Ovary (tissue), 9 donors: ENCODE results near the gene MYOZ2. TPM values are rescaled to one million over a fixed set of nuclear protein-coding genes. Genes with fewer than 3 reads are reported as not detected.

Source experiments
- DNase-seq, 5 donors: peaks; one replicate each; pipeline ENCODE4 v3.0.0-alpha.2; 2019 to 2020
- H3K27ac ChIP-seq, 2 donors: fragments of 200-600 bp; one replicate each; pipeline versions ENCODE4 v1.5.1 to v1.8.0; 2019 to 2022
- H3K27me3 ChIP-seq: fragments of 200-600 bp; one replicate; pipeline ENCODE4 v1.8.0; 2022
- H3K36me3 ChIP-seq: fragments of 200-600 bp; sonication (generic); one replicate; pipeline ENCODE4 v1.5.1; 2019
- H3K4me1 ChIP-seq: one replicate; pipeline ENCODE4 v1.8.1; 2013; ENCODE audit warnings: mild to moderate bottlenecking, moderate library complexity; ENCODE audit not compliant: insufficient read depth
- H3K4me3 ChIP-seq: fragments of 200-600 bp; sonication (generic); one replicate; pipeline ENCODE4 v1.5.1; 2017
- H3K9me3 ChIP-seq, 2 donors: fragments of 200-600 bp in 1 of 2; sonication (generic) in 1 of 2; one replicate each; pipeline versions ENCODE4 v1.5.1 to v1.8.1; 2013 to 2019; ENCODE audit warnings: mild to moderate bottlenecking in 1 of 2, moderate library complexity in 1 of 2
- CTCF ChIP-seq, 3 donors: fragments of 450-650 bp in 2 of 3; fragments of 200-600 bp in 1 of 3; IDR thresholded peaks; one replicate each; pipeline versions ENCODE4 v1.5.1 to v1.8.0; 2016 to 2022; ENCODE audit warnings: antibody characterized with exemption in 3 of 3, mild to moderate bottlenecking in 1 of 3
- EP300 ChIP-seq: sonication (generic); formaldehyde crosslinking; IDR thresholded peaks from one replicate; pipeline ENCODE4 v1.6.1; 2017; ENCODE audit warnings: antibody characterized with exemption
- POLR2A ChIP-seq: fragments of 450-650 bp; IDR thresholded peaks from one replicate; pipeline ENCODE4 v1.6.1; 2017; ENCODE audit warnings: antibody characterized with exemption, mild to moderate bottlenecking, moderate library complexity
- WGBS, 3 donors: extraction: QIAGEN DNeasy Blood & Tissue Kit in 1 of 3; methylation state at CpG; one replicate each; pipeline versions ENCODE4 v1.1.5 to v1.1.7; 2013 to 2017; 5-methylcytosine and 5-hydroxymethylcytosine counted together
- intact Hi-C, 4 donors: fragments of 100-400 bp; cut with DNase I; formaldehyde crosslinking; loops; one replicate each; pipeline versions ENCODE4 v1.11.0 to v1.15.1; 2022 to 2023
- polyA plus RNA-seq, 2 donors: library from polyadenylated mRNA; stranded (reverse); fragments of 200-250 nt in 1 of 2; fragments of 350-450 nt in 1 of 2; fragmentation: Illumina TruSeq in 1 of 2; extraction: RNeasy Lipid Tissue Mini Kit (QIAGEN cat#74804) in 1 of 2; gene quantifications; one replicate each; pipeline ENCODE4 v1.2.3, GENCODE V29; 2013 to 2014
- total RNA-seq, 7 donors: library from RNA; depleted of rRNA in 2 of 7; stranded (reverse); fragments of >200 nt in 2 of 7; fragmentation: NEBNext Ultra II Directional in 3 of 7; extraction: Animal tissue kit (Norgen Biotek cat#: 25700) in 3 of 7; gene quantifications; one replicate each; pipeline versions ENCODE4 v1.1.0 to v1.2.4, GENCODE V29; 2016 to 2023
- donor health status: DM: no; HTN: no; CAD: no; lungs with moderate emphysema.
- donor health status: DM: no; HTN: no; CAD: no.
- donor health status: Bipolar disorder and iron deficiency.
- donor health status: DM: yes; HTN: yes; CAD: no.
- donor health status: DM: no; HTN: no; CAD: no.
- donor health status: DM: yes; HTN: yes; CAD: no.

MYOZ2 gene
- total and polyA plus RNA-seq, 9 donors, result 0.34 to 1.1 (median 0.55) TPM

DNA sequence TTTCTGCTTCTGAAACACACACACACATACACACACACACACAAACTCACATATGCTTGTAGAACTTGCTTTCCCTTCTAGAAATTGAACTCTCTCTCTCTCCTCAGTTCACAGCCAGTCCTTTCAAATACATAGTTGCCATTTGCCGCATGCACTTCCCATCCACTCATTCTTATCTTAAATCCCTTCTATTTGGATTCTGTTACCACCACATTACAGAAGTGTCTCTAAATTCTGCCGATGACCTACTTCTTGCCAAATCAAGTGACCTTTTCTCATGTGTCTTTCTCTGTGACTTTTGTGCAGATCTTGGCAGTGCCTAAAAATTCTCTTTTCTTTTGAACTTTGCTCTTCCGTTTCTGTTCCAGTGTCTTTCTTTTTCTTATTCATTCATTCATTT, 7.5 kb upstream of the MYOZ2 start:
- 62 to 83% (median 62%) methylated on average over 3 of the region's 3 CpGs for WGBS, 3 donors
- intact Hi-C loops, result no loop called here
- no peak for DNase-seq
- Histone ChIP-seq H3K4me1 (no peaks in the 10 kb centered on the region), H3K27me3 (no peaks in the 10 kb centered on the region), H3K36me3 (no peaks in the 10 kb centered on the region), H3K27ac (no peak overlapping the region), H3K9me3 (no peaks in the 10 kb centered on the region), H3K4me3 (no peak overlapping the region)
- TF ChIP-seq POLR2A, result no peak
- no peak for TF ChIP-seq EP300
- TF ChIP-seq CTCF (IDR thresholded peaks at IDR 0.05), result no peak

- TF ChIP-seq EP300, result no peak
- no peak for TF ChIP-seq POLR2A
- no peak for TF ChIP-seq CTCF (IDR thresholded peaks at IDR 0.05)
- no peak for DNase-seq
- H3K9me3 ChIP-seq, result no peaks in the 10 kb centered on the region
- H3K4me3 ChIP-seq, result no peak overlapping the region
- H3K4me1 ChIP-seq, result no peaks in the 10 kb centered on the region
- intact Hi-C loops, result no loop called here
- H3K27me3 ChIP-seq, result no peaks in the 10 kb centered on the region
- no peak overlapping the region for H3K27ac ChIP-seq
- H3K36me3 ChIP-seq, result no peaks in the 10 kb centered on the region
- 82 to 85% (median 83%) methylated on average over 4 of the region's 4 CpGs for WGBS, 3 donors
These were observed 5.1 kb upstream of the MYOZ2 start for GRCh38 chr4:119130365-119131065.

GRCh38 chr4:119131164-119131563, 4.5 kb upstream of the MYOZ2 start:
- WGBS, 3 donors, result 77 to 87% (median 84%) methylated on average over 4 of the region's 4 CpGs
- intact Hi-C loops, result no loop called here

DNA sequence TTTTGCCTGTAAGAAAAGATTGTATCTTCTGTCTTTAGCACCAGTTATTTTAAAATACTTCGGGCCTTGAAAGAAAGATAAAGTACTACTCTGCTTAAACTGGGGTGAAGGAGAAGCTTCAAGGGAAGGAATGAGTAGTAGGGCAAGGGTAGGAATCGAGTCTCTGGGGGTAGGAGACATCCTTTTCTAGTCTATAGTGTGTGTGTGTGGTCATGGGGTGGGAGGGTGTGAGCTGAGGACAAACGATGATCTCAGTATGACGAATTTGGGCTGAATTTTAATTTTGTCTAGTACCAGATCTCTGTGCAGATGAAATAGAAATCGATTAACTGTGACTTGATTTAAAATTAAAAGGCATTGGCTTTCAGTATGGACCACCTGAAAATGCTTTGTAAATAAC, 3.3 kb upstream of the MYOZ2 start:
- Histone ChIP-seq H3K36me3 (no peaks in the 10 kb centered on the region), H3K4me1 (no peaks in the 10 kb centered on the region), H3K27me3 (no peaks in the 10 kb centered on the region), H3K27ac (no peak overlapping the region), H3K9me3 (no peaks in the 10 kb centered on the region), H3K4me3 (no peak overlapping the region)
- WGBS, 3 donors, result 73 to 87% (median 77%) methylated on average over 5 of the region's 5 CpGs
- intact Hi-C loops, result no loop called here
- no peak for TF ChIP-seq CTCF (IDR thresholded peaks at IDR 0.05)
- TF ChIP-seq POLR2A, result no peak
- TF ChIP-seq EP300, result no peak
- DNase-seq, result no peak

More at GRCh38 chr4:119131164-119131563, 4.5 kb upstream of the MYOZ2 start:
- no peaks in the 10 kb centered on the region for H3K9me3 ChIP-seq
- H3K27me3 ChIP-seq, result no peaks in the 10 kb centered on the region
- TF ChIP-seq CTCF (IDR thresholded peaks at IDR 0.05), result no peak
- H3K27ac ChIP-seq, result no peak overlapping the region
- H3K36me3 ChIP-seq, result no peaks in the 10 kb centered on the region
- H3K4me1 ChIP-seq, result no peaks in the 10 kb centered on the region
- no peak overlapping the region for H3K4me3 ChIP-seq
- DNase-seq, result no peak
